Common myeloid progenitor, CD34-positive (primary cell): ENCODE results near the gene TMCC3.
A peak's percentile ranks its signal among the peaks of the same experiment; 100 is the strongest.

Experiments
- CTCF ChIA-PET: fragments of 350-600 bp; sonication (Branson Sonifier 250); formaldehyde crosslinking; loops from one replicate; lab custom pipeline; 2021; ENCODE audit warnings: antibody characterized with exemption; lab: Charles Lee
- POLR2A ChIA-PET: fragments of 350-600 bp; sonication (Branson Sonifier 250); formaldehyde crosslinking; loops from one replicate; lab custom pipeline; 2021; ENCODE audit warnings: antibody characterized with exemption; lab: Charles Lee
- DNase-seq, 3 donors: peaks; one replicate each; pipeline versions ENCODE4 v3.0.0 to v3.0.0-alpha.2; 2013
- H3K27ac ChIP-seq, 2 experiments: 1 replicate in 1 of 2; 2 replicates in 1 of 2; pipeline ENCODE4 v1.7.0; 2013; ENCODE audit warnings: inconsistent platforms in 2 of 2, low read length in 2 of 2, mild to moderate bottlenecking in 2 of 2, low read depth in 1 of 2, moderate library complexity in 1 of 2; ENCODE audit not compliant: severe bottlenecking in 2 of 2, insufficient read depth in 1 of 2, poor library complexity in 1 of 2
- H3K27me3 ChIP-seq, 5 experiments: replicated peaks in 2 of 5; 1 replicate in 3 of 5; 2 replicates in 2 of 5; pipeline versions ENCODE4 v1.6.1 to v1.7.0; 2013; ENCODE audit warnings: low read length in 4 of 5, mild to moderate bottlenecking in 2 of 5, moderate library complexity in 2 of 5, inconsistent platforms in 1 of 5; ENCODE audit not compliant: insufficient read depth in 5 of 5, control insufficient read depth in 4 of 5
- H3K36me3 ChIP-seq, 4 experiments: 1 replicate in 2 of 4; 2 replicates in 2 of 4; pipeline versions ENCODE4 v1.6.1 to v1.7.0; 2013; ENCODE audit warnings: low read length in 3 of 4, control low read depth in 1 of 4, mild to moderate bottlenecking in 1 of 4; ENCODE audit not compliant: control insufficient read depth in 4 of 4, insufficient read depth in 4 of 4
- H3K4me1 ChIP-seq, 4 experiments: 1 replicate in 3 of 4; 2 replicates in 1 of 4; pipeline versions ENCODE4 v1.6.1 to v1.7.1; 2013; ENCODE audit warnings: low read length in 3 of 4, mild to moderate bottlenecking in 3 of 4, control low read depth in 1 of 4, inconsistent platforms in 1 of 4, moderate library complexity in 1 of 4; ENCODE audit not compliant: control insufficient read depth in 4 of 4, insufficient read depth in 4 of 4; ENCODE audit errors: control extremely low read depth in 1 of 4
- H3K4me3 ChIP-seq, 7 experiments: 1 replicate in 4 of 7; 2 replicates in 3 of 7; pipeline versions ENCODE4 v1.5.1 to v1.7.0; 2013; ENCODE audit warnings: mild to moderate bottlenecking in 7 of 7, low read length in 6 of 7, moderate library complexity in 6 of 7, inconsistent platforms in 2 of 7, low read depth in 2 of 7, control low read depth in 1 of 7; ENCODE audit not compliant: insufficient read depth in 4 of 7, control insufficient read depth in 1 of 7; ENCODE audit errors: extremely low read depth in 1 of 7
- H3K9me3 ChIP-seq, 5 experiments: 1 replicate in 4 of 5; 2 replicates in 1 of 5; pipeline versions ENCODE4 v1.6.1 to v1.7.1; 2013; ENCODE audit warnings: low read length in 4 of 5, mild to moderate bottlenecking in 2 of 5, inconsistent platforms in 1 of 5, low read depth in 1 of 5, moderate library complexity in 1 of 5; ENCODE audit not compliant: control insufficient read depth in 4 of 5, insufficient read depth in 2 of 5; ENCODE audit errors: control extremely low read depth in 1 of 5
- WGBS: methylation state at CpG from one replicate; pipeline ENCODE4 v1.1.5; 2013; ENCODE audit not compliant: insufficient coverage; 5-methylcytosine and 5-hydroxymethylcytosine counted together

The TMCC3 gene

DNA sequence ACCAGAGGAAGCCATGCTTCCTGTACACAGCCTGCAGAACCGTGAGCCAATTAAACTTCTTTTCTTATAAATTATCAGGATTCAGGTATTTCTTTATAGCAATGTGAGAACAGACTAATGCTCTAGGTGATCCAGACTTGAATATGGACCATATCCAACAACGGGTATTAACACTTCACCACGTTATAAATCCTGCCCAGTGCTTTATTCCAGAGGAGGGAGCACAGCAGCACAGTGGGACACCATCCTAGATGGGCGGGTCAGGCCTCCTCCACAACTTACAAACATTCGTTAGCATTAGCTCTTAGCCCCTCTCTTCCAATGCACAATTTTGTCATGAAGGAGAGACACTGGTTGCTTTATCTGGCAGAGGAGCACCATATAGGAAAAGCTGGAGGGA lies 66.0 kb downstream of the TMCC3 start:
- DNase-seq: no peak
- H3K4me1 ChIP-seq: no peaks in the 10 kb centered on the region
- POLR2A ChIA-PET: no interaction called here
- no peak overlapping the region for H3K27ac ChIP-seq
- H3K9me3 ChIP-seq: no peaks in the 10 kb centered on the region
- CTCF ChIA-PET: no interaction called here
- H3K4me3 ChIP-seq: no peak overlapping the region
- 96% methylated on average over 4 of the region's 5 CpGs for WGBS
- no peaks in the 10 kb centered on the region for H3K36me3 ChIP-seq
- H3K27me3 ChIP-seq: no peaks in the 10 kb centered on the region

DNA sequence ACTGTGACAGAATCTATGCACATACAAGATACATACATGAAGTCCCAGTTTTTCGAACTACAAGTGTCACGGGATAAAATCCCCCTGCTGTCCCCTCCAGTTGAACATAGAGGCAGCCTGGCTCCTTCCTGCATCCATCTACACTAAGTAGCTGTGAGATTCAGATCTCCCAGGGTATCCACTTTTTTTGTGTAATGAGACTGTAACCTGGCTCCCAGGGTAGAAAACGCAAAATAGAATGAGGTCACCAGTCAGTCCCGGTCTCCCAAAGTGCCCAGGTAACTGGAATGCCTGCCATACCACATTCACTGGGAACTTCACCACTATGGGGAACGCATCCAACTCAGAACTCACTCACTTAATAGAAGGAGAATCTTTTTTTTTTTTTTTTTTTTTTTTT lies 67.8 kb downstream of the TMCC3 start:
- ChIA-PET POLR2A (no interaction called here), CTCF (no interaction called here)
- no peaks in the 10 kb centered on the region for H3K4me1 ChIP-seq
- no peaks in the 10 kb centered on the region for H3K27me3 ChIP-seq
- no peak for DNase-seq
- no peak overlapping the region for H3K27ac ChIP-seq
- no peaks in the 10 kb centered on the region for H3K36me3 ChIP-seq
- no peak overlapping the region for H3K4me3 ChIP-seq
- WGBS: 98% methylated on average over 4 of the region's 5 CpGs
- H3K9me3 ChIP-seq: no peaks in the 10 kb centered on the region

DNA sequence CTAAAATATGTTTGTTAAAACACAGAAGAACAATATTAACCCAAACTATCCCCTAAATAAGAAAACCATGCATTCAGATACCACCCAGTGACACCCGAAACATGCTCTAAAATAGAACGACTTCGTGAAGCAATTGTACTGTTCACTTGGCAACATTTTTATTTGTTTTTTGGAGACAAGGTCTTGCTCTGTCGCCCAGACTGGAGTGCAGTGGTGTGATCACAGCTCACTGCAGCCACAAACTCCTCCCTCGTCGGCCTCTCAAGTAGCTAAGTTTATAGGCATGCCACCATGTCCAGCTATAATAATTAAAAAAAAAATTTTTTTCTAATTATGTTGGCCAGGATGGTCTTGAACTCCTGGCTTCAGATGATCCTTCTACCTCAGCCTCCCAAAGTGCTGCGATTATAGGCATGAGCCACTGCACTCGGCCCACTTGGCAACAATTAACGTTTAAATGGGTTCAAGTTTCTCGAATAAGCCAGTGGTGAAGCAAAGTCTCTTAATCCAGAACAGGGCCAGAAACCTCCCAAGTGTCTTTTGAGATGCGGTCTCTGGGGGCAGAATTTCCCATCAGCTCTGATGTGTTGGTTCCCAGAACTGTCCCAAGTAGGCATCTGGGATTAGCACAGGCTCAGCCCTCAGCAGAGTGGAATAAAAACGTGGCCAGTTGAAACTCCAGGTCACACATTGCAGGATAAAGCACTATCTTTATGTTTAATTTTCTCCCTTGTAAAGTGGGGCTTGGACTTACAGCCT lies 74.5 kb downstream of the TMCC3 start:
- Histone ChIP-seq H3K4me3 (no peak overlapping the region), H3K36me3 (no peaks in the 10 kb centered on the region), H3K27me3 (no peaks in the 10 kb centered on the region), H3K9me3 (no peaks in the 10 kb centered on the region), H3K4me1 (no peaks in the 10 kb centered on the region), H3K27ac (no peak overlapping the region)
- CTCF ChIA-PET: interaction anchor here (0.8 kb wide), 1 partner anchor 299 kb away, joined by 3 read pairs; no protein-coding TSS in a partner anchor
- WGBS: 94% methylated on average over 8 of the region's 12 CpGs
- POLR2A ChIA-PET: no interaction called here
- no peak for DNase-seq

DNA sequence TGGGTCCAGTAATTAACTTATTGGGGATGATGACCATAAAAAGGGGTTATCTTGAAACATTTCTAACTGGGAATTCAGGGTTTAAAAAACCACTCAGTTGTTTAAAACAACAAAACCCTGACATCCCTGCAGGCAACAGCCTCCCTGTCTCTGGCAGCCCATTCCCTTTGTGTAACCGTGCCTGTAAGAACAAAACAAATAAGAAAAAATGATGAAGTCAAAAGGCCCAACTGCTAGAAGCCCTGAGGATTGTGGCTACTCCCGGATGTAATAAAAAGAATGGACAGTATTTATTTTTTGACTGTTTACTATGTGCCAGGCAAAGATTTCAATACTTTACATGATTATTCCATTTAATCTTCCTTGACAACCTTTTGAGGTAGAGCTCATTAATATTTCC lies 75.3 kb downstream of the TMCC3 start:
- no peak for DNase-seq
- 94% methylated on average over 2 of the region's 2 CpGs for WGBS
- H3K4me1 ChIP-seq: no peaks in the 10 kb centered on the region
- H3K36me3 ChIP-seq: no peaks in the 10 kb centered on the region
- CTCF ChIA-PET: no interaction called here
- no peak overlapping the region for H3K4me3 ChIP-seq
- no peaks in the 10 kb centered on the region for H3K27me3 ChIP-seq
- H3K9me3 ChIP-seq: no peaks in the 10 kb centered on the region
- no peak overlapping the region for H3K27ac ChIP-seq
- POLR2A ChIA-PET: no interaction called here

DNA sequence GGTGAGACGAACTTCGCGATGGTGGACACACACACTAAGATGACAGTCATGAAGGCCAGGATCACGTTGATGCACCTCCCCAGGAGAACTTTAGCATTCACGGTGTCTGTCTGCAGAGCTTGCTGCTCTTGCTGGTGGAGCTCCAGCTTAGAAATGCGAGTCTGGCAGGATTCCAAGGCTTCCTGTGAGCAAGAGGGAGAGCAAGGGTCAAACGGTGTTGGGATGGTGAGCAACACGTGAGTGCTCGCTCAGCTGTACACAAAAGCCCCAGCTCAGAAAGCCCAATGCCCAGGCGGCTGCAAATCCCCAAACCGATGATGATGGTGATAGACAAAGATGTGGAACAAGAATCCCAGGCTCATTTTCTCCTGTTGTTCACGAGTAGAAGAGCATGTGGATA lies 78.8 kb downstream of the TMCC3 start:
- no peak overlapping the region for H3K4me3 ChIP-seq
- peak in 1 of 3 donors; percentile 5 for DNase-seq
- H3K36me3 ChIP-seq: no peaks in the 10 kb centered on the region
- H3K27me3 ChIP-seq: no peaks in the 10 kb centered on the region
- 95% methylated on average over 9 of the region's 12 CpGs for WGBS
- POLR2A ChIA-PET: no interaction called here
- CTCF ChIA-PET: no interaction called here
- no peak overlapping the region for H3K27ac ChIP-seq
- H3K4me1 ChIP-seq: no peaks in the 10 kb centered on the region
- no peaks in the 10 kb centered on the region for H3K9me3 ChIP-seq

DNA sequence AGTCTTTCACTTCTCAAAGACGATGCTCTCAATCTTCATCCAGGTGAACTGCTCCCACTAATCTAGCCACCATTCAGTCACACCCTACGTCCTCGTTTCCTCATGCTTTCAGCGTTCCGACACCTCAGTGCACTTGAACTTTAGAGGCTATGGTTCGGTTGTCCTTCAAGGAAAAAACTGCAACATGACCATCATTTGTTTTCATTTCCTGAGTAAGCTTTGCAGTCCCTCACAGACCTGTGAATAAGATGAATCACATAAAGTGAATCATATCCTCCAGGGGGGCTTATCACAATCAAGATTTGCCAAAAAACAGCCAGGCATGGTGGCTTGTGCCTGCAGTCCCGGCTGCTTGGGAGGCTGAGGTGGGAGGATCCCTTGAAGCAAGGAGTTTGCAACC lies 80.2 kb downstream of the TMCC3 start:
- 100% methylated on average over 7 of the region's 7 CpGs for WGBS
- Histone ChIP-seq H3K27me3 (no peaks in the 10 kb centered on the region), H3K4me1 (peaks cover 0 to 2% (median 0%) of the 10 kb centered on the region in 4 experiments), H3K36me3 (no peaks in the 10 kb centered on the region), H3K4me3 (no peak overlapping the region), H3K27ac (no peak overlapping the region), H3K9me3 (no peaks in the 10 kb centered on the region)
- CTCF ChIA-PET: no interaction called here
- POLR2A ChIA-PET: no interaction called here
- no peak for DNase-seq

DNA sequence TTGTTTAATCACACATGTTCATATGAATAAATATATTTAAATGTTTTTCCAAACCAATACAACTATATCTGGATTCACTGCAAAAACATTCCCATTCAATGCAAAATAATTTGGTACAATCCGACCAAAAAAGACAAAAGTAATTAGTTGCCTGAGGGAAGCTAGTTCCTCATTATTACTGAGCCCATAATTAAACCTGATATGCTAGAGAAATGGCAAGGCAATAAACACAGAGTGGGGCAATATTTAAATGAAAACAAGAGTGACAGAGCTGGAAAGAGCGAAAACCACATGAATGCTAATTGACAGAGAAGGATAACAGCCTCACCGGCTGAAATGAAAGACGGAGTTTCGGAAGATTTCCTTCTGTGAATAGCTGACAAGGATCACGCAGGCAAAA lies 82.6 kb downstream of the TMCC3 start:
- ChIA-PET POLR2A (no interaction called here), CTCF (interaction anchor here (0.7 kb wide), 1 partner anchor 28 kb away, joined by 3 read pairs; no protein-coding TSS in a partner anchor)
- Histone ChIP-seq H3K27ac (no peak overlapping the region), H3K9me3 (no peaks in the 10 kb centered on the region), H3K36me3 (no peaks in the 10 kb centered on the region), H3K27me3 (no peaks in the 10 kb centered on the region), H3K4me3 (no peak overlapping the region), H3K4me1 (peaks cover 0 to 2% (median 0%) of the 10 kb centered on the region in 4 experiments)
- 95% methylated on average over 6 of the region's 6 CpGs for WGBS
- no peak for DNase-seq
